ENCODE results near the gene ACP2. TPM values are rescaled to one million over a fixed set of nuclear protein-coding genes. Genes with fewer than 3 reads are reported as not detected.

ACP2 gene
- polyA plus RNA-seq, 4 donors: 44.1 to 91.4 (median 51.0) TPM

GRCh38 chr11:47256374-47256773 is 7.8 kb upstream of the ACP2 start:
- H3K27me3 ChIP-seq (ENCODE audit: control insufficient read depth in 3 of 3, insufficient read depth in 3 of 3, low read length in 3 of 3): no peaks in the 10 kb centered on the region
- H3K4me3 ChIP-seq (ENCODE audit: low read depth in 1 of 3, low read length in 3 of 3): no peak overlapping the region
- FAIRE-seq (no peak), DNase-seq (no peak)
- peak overlapping the region in 1 of 3 donors; percentile 99 for H3K27ac ChIP-seq (ENCODE audit: low read depth in 1 of 3, low read length in 2 of 3)
- WGBS, 3 donors: 70 to 82% (median 82%) methylated on average over 6 of the region's 6 CpGs
- H3K36me3 ChIP-seq (ENCODE audit: control insufficient read depth in 3 of 3, insufficient read depth in 2 of 3, low read depth in 1 of 3, low read length in 3 of 3): peaks cover 0 to 19% (median 0%) of the 10 kb centered on the region in 3 donors
- peaks cover 2 to 71% (median 21%) of the 10 kb centered on the region in 3 donors for H3K4me1 ChIP-seq (ENCODE audit: control insufficient read depth in 3 of 3, insufficient read depth in 2 of 3, low read depth in 1 of 3, low read length in 2 of 3)
- no peaks in the 10 kb centered on the region for H3K9me3 ChIP-seq (ENCODE audit: control insufficient read depth in 2 of 2, insufficient read depth in 1 of 2, low read depth in 1 of 2, low read length in 1 of 2)

GRCh38 chr11:47254386-47254785 is 5.8 kb upstream of the ACP2 start:
- Histone ChIP-seq H3K4me1 (ENCODE audit: control insufficient read depth in 3 of 3, insufficient read depth in 2 of 3, low read depth in 1 of 3, low read length in 2 of 3) (peaks cover 2 to 65% (median 23%) of the 10 kb centered on the region in 3 donors), H3K27me3 (ENCODE audit: control insufficient read depth in 3 of 3, insufficient read depth in 3 of 3, low read length in 3 of 3) (no peaks in the 10 kb centered on the region), H3K4me3 (ENCODE audit: low read depth in 1 of 3, low read length in 3 of 3) (peak overlapping the region in 1 of 3 donors; percentile 31), H3K9me3 (ENCODE audit: control insufficient read depth in 2 of 2, insufficient read depth in 1 of 2, low read depth in 1 of 2, low read length in 1 of 2) (no peaks in the 10 kb centered on the region), H3K27ac (ENCODE audit: low read depth in 1 of 3, low read length in 2 of 3) (peak overlapping the region; percentile 87 to 99 (median 90)), H3K36me3 (ENCODE audit: control insufficient read depth in 3 of 3, insufficient read depth in 2 of 3, low read depth in 1 of 3, low read length in 3 of 3) (peaks cover 0 to 8% (median 0%) of the 10 kb centered on the region in 3 donors)
- no peak for FAIRE-seq
- DNase-seq: peak in 1 of 2 donors; percentile 38
- WGBS, 3 donors: 23 to 35% (median 31%) methylated on average over 3 of the region's 3 CpGs

GRCh38 chr11:47253660-47254059 is 5.0 kb upstream of the ACP2 start:
- H3K4me3 ChIP-seq (ENCODE audit: low read depth in 1 of 3, low read length in 3 of 3): peak overlapping the region in 1 of 3 donors; percentile 31
- no peaks in the 10 kb centered on the region for H3K9me3 ChIP-seq (ENCODE audit: control insufficient read depth in 2 of 2, insufficient read depth in 1 of 2, low read depth in 1 of 2, low read length in 1 of 2)
- WGBS, 3 donors: 12 to 58% (median 25%) methylated on average over 2 of the region's 2 CpGs
- H3K4me1 ChIP-seq (ENCODE audit: control insufficient read depth in 3 of 3, insufficient read depth in 2 of 3, low read depth in 1 of 3, low read length in 2 of 3): peaks cover 0 to 60% (median 25%) of the 10 kb centered on the region in 3 donors
- H3K36me3 ChIP-seq (ENCODE audit: control insufficient read depth in 3 of 3, insufficient read depth in 2 of 3, low read depth in 1 of 3, low read length in 3 of 3): peaks cover 0 to 8% (median 0%) of the 10 kb centered on the region in 3 donors
- no peaks in the 10 kb centered on the region for H3K27me3 ChIP-seq (ENCODE audit: control insufficient read depth in 3 of 3, insufficient read depth in 3 of 3, low read length in 3 of 3)
- DNase-seq (peak; percentile 78 to 89), FAIRE-seq (no peak)
- H3K27ac ChIP-seq (ENCODE audit: low read depth in 1 of 3, low read length in 2 of 3): peak overlapping the region; percentile 87 to 99 (median 90)

GRCh38 chr11:47251751-47252150 is 3.1 kb upstream of the ACP2 start:
- DNase-seq (no peak), FAIRE-seq (no peak)
- Histone ChIP-seq H3K9me3 (ENCODE audit: control insufficient read depth in 2 of 2, insufficient read depth in 1 of 2, low read depth in 1 of 2, low read length in 1 of 2) (no peaks in the 10 kb centered on the region), H3K36me3 (ENCODE audit: control insufficient read depth in 3 of 3, insufficient read depth in 2 of 3, low read depth in 1 of 3, low read length in 3 of 3) (peaks cover 0 to 16% (median 4%) of the 10 kb centered on the region in 3 donors), H3K4me3 (ENCODE audit: low read depth in 1 of 3, low read length in 3 of 3) (no peak overlapping the region), H3K4me1 (ENCODE audit: control insufficient read depth in 3 of 3, insufficient read depth in 2 of 3, low read depth in 1 of 3, low read length in 2 of 3) (peaks cover 4 to 56% (median 18%) of the 10 kb centered on the region in 3 donors), H3K27me3 (ENCODE audit: control insufficient read depth in 3 of 3, insufficient read depth in 3 of 3, low read length in 3 of 3) (no peaks in the 10 kb centered on the region), H3K27ac (ENCODE audit: low read depth in 1 of 3, low read length in 2 of 3) (no peak overlapping the region)
- WGBS, 3 donors: 80 to 91% (median 88%) methylated on average over 3 of the region's 3 CpGs

- no peak for DNase-seq
- Histone ChIP-seq H3K27ac (ENCODE audit: low read depth in 1 of 3, low read length in 2 of 3) (peak overlapping the region; percentile 76 to 91 (median 78)), H3K4me1 (ENCODE audit: control insufficient read depth in 3 of 3, insufficient read depth in 2 of 3, low read depth in 1 of 3, low read length in 2 of 3) (peaks cover 4 to 52% (median 15%) of the 10 kb centered on the region in 3 donors), H3K4me3 (ENCODE audit: low read depth in 1 of 3, low read length in 3 of 3) (peak overlapping the region; percentile 61 to 88 (median 85)), H3K27me3 (ENCODE audit: control insufficient read depth in 3 of 3, insufficient read depth in 3 of 3, low read length in 3 of 3) (no peaks in the 10 kb centered on the region), H3K9me3 (ENCODE audit: control insufficient read depth in 2 of 2, insufficient read depth in 1 of 2, low read depth in 1 of 2, low read length in 1 of 2) (no peaks in the 10 kb centered on the region), H3K36me3 (ENCODE audit: control insufficient read depth in 3 of 3, insufficient read depth in 2 of 3, low read depth in 1 of 3, low read length in 3 of 3) (peaks cover 5 to 37% (median 9%) of the 10 kb centered on the region in 3 donors)
- 31 to 56% (median 36%) methylated on average over 3 of the region's 3 CpGs for WGBS, 3 donors
- FAIRE-seq: no peak
These were observed 733 bp upstream of the ACP2 start for GRCh38 chr11:47249378-47249715.

- H3K9me3 ChIP-seq (ENCODE audit: control insufficient read depth in 2 of 2, insufficient read depth in 1 of 2, low read depth in 1 of 2, low read length in 1 of 2): no peaks in the 10 kb centered on the region
These were observed 330 bp downstream of the ACP2 start for GRCh38 chr11:47248304-47248663.

GRCh38 chr11:47247502-47247901 is 1.1 kb downstream of the ACP2 start:
- peak overlapping the region in 1 of 3 donors; percentile 78 for H3K27ac ChIP-seq (ENCODE audit: low read depth in 1 of 3, low read length in 2 of 3)
- H3K36me3 ChIP-seq (ENCODE audit: control insufficient read depth in 3 of 3, insufficient read depth in 2 of 3, low read depth in 1 of 3, low read length in 3 of 3): peaks cover 5 to 50% (median 17%) of the 10 kb centered on the region in 3 donors
- WGBS, 3 donors: 57 to 80% (median 66%) methylated on average over 5 of the region's 5 CpGs
- no peak for DNase-seq
- H3K27me3 ChIP-seq (ENCODE audit: control insufficient read depth in 3 of 3, insufficient read depth in 3 of 3, low read length in 3 of 3): no peaks in the 10 kb centered on the region
- H3K9me3 ChIP-seq (ENCODE audit: control insufficient read depth in 2 of 2, insufficient read depth in 1 of 2, low read depth in 1 of 2, low read length in 1 of 2): no peaks in the 10 kb centered on the region
- no peak for FAIRE-seq
- H3K4me1 ChIP-seq (ENCODE audit: control insufficient read depth in 3 of 3, insufficient read depth in 2 of 3, low read depth in 1 of 3, low read length in 2 of 3): peaks cover 4 to 34% (median 11%) of the 10 kb centered on the region in 3 donors
- peak overlapping the region in 2 of 3 donors; percentile 85 to 88 for H3K4me3 ChIP-seq (ENCODE audit: low read depth in 1 of 3, low read length in 3 of 3)

More at GRCh38 chr11:47248304-47248663, 330 bp downstream of the ACP2 start:
- H3K27me3 ChIP-seq (ENCODE audit: control insufficient read depth in 3 of 3, insufficient read depth in 3 of 3, low read length in 3 of 3): no peaks in the 10 kb centered on the region
- WGBS, 3 donors: 0 to 1% (median 0%) methylated on average over 7 of the region's 7 CpGs
- H3K4me3 ChIP-seq (ENCODE audit: low read depth in 1 of 3, low read length in 3 of 3): peak overlapping the region; percentile 61 to 88 (median 85)
- peaks cover 5 to 42% (median 9%) of the 10 kb centered on the region in 3 donors for H3K36me3 ChIP-seq (ENCODE audit: control insufficient read depth in 3 of 3, insufficient read depth in 2 of 3, low read depth in 1 of 3, low read length in 3 of 3)
- H3K4me1 ChIP-seq (ENCODE audit: control insufficient read depth in 3 of 3, insufficient read depth in 2 of 3, low read depth in 1 of 3, low read length in 2 of 3): peaks cover 4 to 41% (median 11%) of the 10 kb centered on the region in 3 donors
- DNase-seq (no peak), FAIRE-seq (no peak)
- H3K27ac ChIP-seq (ENCODE audit: low read depth in 1 of 3, low read length in 2 of 3): peak overlapping the region; percentile 76 to 91 (median 78)

GRCh38 chr11:47245611-47246357 is 2.8 kb downstream of the ACP2 start:
- Histone ChIP-seq H3K36me3 (ENCODE audit: control insufficient read depth in 3 of 3, insufficient read depth in 2 of 3, low read depth in 1 of 3, low read length in 3 of 3) (peaks cover 15 to 67% (median 22%) of the 10 kb centered on the region in 3 donors), H3K9me3 (ENCODE audit: control insufficient read depth in 2 of 2, insufficient read depth in 1 of 2, low read depth in 1 of 2, low read length in 1 of 2) (no peaks in the 10 kb centered on the region), H3K27me3 (ENCODE audit: control insufficient read depth in 3 of 3, insufficient read depth in 3 of 3, low read length in 3 of 3) (no peaks in the 10 kb centered on the region), H3K4me1 (ENCODE audit: control insufficient read depth in 3 of 3, insufficient read depth in 2 of 3, low read depth in 1 of 3, low read length in 2 of 3) (peaks cover 4 to 34% (median 11%) of the 10 kb centered on the region in 3 donors), H3K4me3 (ENCODE audit: low read depth in 1 of 3, low read length in 3 of 3) (no peak overlapping the region), H3K27ac (ENCODE audit: low read depth in 1 of 3, low read length in 2 of 3) (peak overlapping the region in 1 of 3 donors; percentile 85)
- 55 to 75% (median 59%) methylated on average over 11 of the region's 11 CpGs for WGBS, 3 donors
- peak; percentile 68 to 79 for DNase-seq
- FAIRE-seq: no peak

Data from small intestine (tissue), 7 donors.